ENCODE data around the gene TXNRD1. TPM values are rescaled to one million over a fixed set of nuclear protein-coding genes. Genes with fewer than 3 reads are reported as not detected.
A peak's percentile ranks its signal among the peaks of the same experiment; 100 is the strongest.
"Not testable (repeated sequence)": the region's sequence is repeated elsewhere in the genome, so short reads cannot be mapped to it uniquely, and the experiment has no call there.

The TXNRD1 gene
- total RNA-seq, 1 experiment from 2014 or later: 396 TPM

- DNase-seq (ENCODE audit: low read depth): no peak
Measured at GRCh38 chr12:104304261-104305009, 88.9 kb downstream of the TXNRD1 start.

DNA sequence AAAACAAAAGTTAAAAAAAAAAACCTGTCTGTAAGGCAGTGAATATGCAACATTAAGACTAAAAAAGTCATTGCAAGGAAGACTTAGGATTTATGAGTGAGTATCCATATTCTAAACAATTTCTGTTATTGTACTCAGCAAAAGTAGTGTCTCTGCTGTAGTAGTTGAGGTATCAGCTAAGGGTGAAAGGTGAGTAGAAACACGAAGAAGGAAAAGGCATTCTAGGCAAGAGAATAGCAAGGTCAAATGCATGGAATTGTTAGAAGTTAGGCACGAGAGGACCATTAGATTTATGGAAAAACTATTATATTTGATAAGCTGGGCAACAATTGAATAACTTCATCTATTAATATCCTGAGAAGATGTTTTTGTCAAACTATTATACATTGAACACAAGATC lies 89.8 kb downstream of the TXNRD1 start:
- no peak for DNase-seq (ENCODE audit: low read depth)

DNA sequence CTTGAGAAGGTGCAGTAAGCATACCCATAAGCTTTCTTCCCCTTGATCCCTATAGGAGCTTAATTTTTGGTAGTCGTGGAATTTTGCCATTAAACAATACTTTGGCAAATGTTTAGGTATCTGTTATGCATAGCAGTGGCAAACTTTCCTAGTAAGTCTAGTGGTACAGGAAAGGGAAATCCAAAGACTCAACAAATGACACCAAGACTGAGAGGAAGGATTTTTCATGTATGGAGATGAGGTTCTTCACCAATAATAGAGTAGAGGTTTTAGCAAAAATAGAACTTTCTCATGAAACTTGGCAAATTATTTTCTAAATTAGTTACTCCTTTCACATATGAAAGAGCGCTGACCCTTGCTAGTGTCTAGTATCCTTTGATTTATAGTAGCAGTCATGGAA lies 90.8 kb downstream of the TXNRD1 start:
- DNase-seq (ENCODE audit: low read depth): no peak

- no peak for DNase-seq (ENCODE audit: low read depth)
Measured at GRCh38 chr12:104306943-104307654, 91.5 kb downstream of the TXNRD1 start.

- no peak for DNase-seq (ENCODE audit: low read depth)
Measured at GRCh38 chr12:104307655-104308000, 92.0 kb downstream of the TXNRD1 start.

DNA sequence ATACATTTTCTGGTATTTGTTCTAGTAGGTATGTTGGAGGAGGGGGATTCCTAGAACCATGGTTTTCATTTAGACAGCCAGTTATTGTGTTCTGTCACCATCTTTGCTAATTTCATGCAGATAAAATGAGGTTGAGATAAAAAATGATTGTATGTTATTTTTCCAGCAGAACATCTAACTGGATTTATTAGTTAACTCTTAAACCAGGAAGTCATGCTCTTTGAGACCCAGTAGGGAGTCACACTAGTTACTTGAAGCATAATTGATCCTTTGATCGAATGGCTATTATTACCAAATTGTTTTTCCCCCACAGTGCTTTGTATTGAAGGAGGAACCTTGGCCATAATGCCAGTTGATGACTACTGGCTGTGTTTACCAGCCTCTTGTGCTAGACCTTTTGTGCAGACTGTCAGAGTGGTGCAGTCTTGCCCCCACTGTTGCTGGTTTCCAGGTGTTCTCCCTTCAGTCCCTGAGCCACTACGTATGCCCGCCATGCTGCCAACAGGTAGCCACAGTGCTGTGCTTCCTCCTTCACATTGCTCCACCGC lies 93.9 kb downstream of the TXNRD1 start:
- DNase-seq (ENCODE audit: low read depth): no peak

GRCh38 chr12:104310751-104311633 lies 95.4 kb downstream of the TXNRD1 start:
- DNase-seq (ENCODE audit: low read depth): no peak

GRCh38 chr12:104312202-104312601 lies 96.6 kb downstream of the TXNRD1 start:
- no peak for DNase-seq (ENCODE audit: low read depth)

GRCh38 chr12:104312654-104313053 lies 97.1 kb downstream of the TXNRD1 start:
- no peak for DNase-seq (ENCODE audit: low read depth)

- no peak for DNase-seq (ENCODE audit: low read depth)
Measured at GRCh38 chr12:104313568-104314241, 98.1 kb downstream of the TXNRD1 start.

DNA sequence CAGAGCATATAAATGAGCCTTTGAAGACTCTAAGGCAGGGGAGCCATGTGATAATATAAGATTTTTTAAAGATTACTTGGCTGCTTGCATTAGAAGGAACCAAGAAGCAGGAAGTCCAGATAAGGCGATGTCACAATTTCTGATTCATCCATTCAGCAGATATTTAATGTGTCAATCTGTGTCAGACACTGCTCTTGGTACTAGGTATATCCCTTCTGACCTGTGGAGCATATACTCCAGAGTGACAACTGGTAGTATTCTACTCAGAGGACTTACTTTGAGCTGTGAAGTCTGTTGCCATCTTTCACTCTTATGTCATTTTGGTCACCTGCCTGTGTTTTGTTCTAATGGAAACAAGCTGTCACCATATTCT lies 98.6 kb downstream of the TXNRD1 start:
- peak; percentile 36 for DNase-seq (ENCODE audit: low read depth)

GRCh38 chr12:104315326-104316224 lies 100.0 kb downstream of the TXNRD1 start:
- no peak for DNase-seq (ENCODE audit: low read depth)

DNA sequence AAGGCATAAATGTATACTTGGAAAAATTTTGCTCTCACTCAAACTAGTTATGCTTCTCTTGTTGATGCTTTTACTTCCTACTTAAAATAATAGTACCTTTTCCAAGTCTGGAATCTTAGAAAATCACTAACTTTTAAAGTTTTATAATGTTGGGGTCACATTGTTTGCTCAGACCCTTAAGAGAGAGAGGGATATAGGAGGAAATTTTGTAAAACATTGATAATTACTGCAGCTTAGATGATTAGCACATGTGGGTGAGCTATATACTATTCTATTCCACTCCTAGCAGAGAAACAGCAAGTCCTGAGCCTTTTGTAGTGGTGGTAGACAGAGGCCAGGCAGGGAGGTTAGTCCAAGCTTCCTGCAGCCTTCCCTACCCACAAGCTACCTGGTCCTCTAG lies 101.4 kb downstream of the TXNRD1 start:
- DNase-seq (ENCODE audit: low read depth): no peak

DNA sequence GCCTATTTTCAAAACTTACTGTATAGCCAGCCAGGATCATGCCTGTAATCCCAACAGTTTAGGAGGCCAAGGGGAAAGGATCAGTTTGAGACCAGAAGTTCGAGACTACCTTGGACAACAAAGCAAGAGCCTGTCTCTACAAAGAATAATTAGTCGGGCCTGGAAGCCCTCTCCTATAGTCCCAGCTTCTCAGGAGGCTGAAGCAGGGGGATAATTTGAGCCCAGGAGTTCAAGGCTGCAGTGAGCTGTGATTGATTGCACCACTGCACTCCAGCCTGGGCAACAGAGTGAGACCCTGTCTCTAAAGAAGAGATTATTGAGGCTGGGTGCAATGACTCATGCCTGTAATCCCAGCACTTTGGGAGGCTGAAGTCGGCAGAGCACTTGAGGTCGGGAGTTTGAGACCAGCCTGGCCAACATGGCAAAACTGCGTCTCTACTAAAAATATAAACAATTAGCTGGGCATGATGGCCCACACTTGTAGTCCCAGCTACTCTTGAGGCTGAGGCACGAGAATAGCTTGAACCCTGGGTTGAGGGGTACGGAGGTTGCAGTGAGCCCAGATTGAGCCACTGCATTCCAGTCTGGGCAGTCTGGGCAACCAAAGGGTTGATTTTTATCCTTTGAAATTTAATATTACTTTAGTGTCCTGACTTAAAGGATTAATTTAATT lies 102.1 kb downstream of the TXNRD1 start:
- DNase-seq (ENCODE audit: low read depth): no peak

GRCh38 chr12:104319028-104319427 lies 103.4 kb downstream of the TXNRD1 start:
- no peak for DNase-seq (ENCODE audit: low read depth)

DNA sequence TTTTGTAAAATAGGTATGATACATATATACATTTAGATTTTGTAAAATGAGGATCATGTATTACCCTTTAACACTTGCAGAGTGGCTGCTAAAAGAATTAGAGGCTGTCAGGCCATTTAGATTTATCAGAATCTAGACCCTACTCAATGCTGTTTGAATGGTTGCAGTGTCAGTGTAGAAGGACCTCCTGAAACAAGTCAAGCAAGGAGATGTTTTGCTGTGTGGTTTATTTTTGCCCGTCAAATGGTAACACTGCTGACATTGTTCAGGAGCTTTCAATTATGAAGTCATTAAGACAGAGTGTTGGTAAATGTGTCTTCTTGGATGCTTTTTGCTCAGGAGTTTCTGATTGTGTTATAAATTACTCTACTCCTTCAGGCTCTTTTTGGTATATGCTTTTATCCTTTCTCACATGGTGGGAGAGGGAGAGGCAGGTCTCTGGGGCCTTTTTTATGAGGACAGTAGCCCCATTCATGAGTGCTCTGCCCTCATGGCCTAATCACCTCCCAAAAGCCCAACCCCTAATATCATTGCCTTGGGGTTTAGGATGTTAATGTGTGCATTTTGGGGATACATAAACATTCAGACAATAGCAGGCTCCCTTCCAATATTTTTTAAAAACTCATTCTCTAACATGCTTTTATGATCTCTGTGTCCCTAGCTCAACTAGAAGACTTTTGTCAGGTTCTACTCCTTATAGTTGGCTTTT lies 104.5 kb downstream of the TXNRD1 start:
- no peak for DNase-seq (ENCODE audit: low read depth)

GRCh38 chr12:104320627-104321024 lies 105.0 kb downstream of the TXNRD1 start:
- no peak for DNase-seq (ENCODE audit: low read depth)

DNA sequence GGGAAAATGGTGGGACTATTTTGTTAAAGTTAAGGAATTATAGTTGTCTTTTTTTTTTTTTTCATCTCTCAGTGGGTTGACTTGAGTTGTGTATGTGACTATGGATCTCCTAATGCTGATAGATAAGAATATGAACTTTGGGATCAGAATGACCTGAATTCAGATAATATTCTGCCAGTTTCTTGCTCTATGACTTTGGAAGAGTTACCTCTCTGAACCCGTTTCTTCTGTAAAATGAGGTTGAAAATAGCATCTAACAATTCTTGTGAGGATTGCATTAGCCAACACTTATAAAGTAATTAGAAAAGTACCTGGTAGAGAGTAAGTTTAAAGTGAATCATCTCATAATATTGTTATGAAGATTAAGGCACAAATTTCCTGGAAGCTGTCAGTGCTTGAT lies 106.4 kb downstream of the TXNRD1 start:
- DNase-seq (ENCODE audit: low read depth): no peak

GRCh38 chr12:104322533-104322932 lies 107.0 kb downstream of the TXNRD1 start:
- not testable (repeated sequence) for DNase-seq (ENCODE audit: low read depth)
